A549 treated with dexamethasone at 1 μM for 4 hours (cell line): Measurements from ENCODE around the gene HLA-DQA1. TPM values are rescaled to one million over a fixed set of nuclear protein-coding genes. Genes with fewer than 3 reads are reported as not detected.

ENCODE experiments used
- total RNA-seq: library from RNA; stranded (reverse); fragments of 200-300 nt; extraction: Qiagen RNA extraction; gene quantifications from 5 replicates; pipeline ENCODE4 v1.2.3, GENCODE V29; 2022

HLA-DQA1 gene
- total RNA-seq = not detected in 5 replicates

DNA sequence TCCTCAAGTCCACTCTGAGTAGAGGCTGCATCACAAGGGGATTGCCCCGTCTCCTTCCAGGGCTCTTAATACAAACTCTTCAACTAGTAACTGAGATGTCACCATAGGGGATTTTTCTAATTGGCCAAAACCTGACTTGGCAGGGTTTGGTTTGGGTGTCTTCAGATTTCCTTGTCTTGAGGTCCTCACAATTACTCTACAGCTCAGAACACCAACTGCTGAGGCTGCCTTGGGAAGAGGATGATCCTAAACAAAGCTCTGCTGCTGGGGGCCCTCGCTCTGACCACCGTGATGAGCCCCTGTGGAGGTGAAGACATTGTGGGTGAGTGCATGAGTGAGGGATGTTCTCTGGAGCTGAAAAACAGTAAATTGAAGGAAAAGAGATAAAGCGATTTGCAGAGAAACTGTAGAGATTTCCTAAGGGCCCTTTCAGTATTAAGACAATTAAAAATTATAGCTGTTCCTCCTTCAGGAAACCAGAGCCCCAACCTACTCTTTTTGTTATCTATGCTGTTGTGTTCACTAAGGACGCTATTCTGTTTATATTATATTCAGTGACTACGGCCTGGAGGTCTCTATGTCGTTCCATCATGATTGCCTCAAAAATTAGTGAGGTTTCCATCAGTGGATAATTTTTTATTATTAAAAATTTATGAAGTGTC, at the start of gene HLA-DQA1:
HLA-DQA1 (plus strand) TSS at position 188 of the 662 bp plus-strand sequence; CDS start at position 241, 53 bp downstream.

GRCh38 chr6:32589596-32590449, 47.4 kb upstream of the HLA-DQA1 start, which contains the start of gene HLA-DRB1:
TSS of gene HLA-DRB1 (minus strand) at chr6:32589848. CDS start at chr6:32589742, 106 bp downstream.

GRCh38 chr6:32666420-32667300, 29.5 kb downstream of the HLA-DQA1 start, which contains the start of gene HLA-DQB1:
TSS of gene HLA-DQB1 (minus strand) at chr6:32666657. CDS start at chr6:32666607, 50 bp downstream.

Other genes starting within 250 kb of the HLA-DQA1 start
- not detected in 5 replicates for gene BTNL2, start 230.2 kb upstream of the HLA-DQA1 start, total RNA-seq
- not detected in 5 replicates for gene HLA-DRA, start 197.5 kb upstream of the HLA-DQA1 start, total RNA-seq
- gene HLA-DRB5, start 107.1 kb upstream of the HLA-DQA1 start, total RNA-seq = not detected in 5 replicates
- 0.09 TPM in 1 of 5 replicates, not detected in the others for gene HLA-DRB1, start 47.6 kb upstream of the HLA-DQA1 start, total RNA-seq
- gene HLA-DQB1, start 29.3 kb downstream of the HLA-DQA1 start, total RNA-seq = not detected in 5 replicates
- not detected in 5 replicates for gene HLA-DQA2, start 104.0 kb downstream of the HLA-DQA1 start, total RNA-seq
- not detected in 5 replicates for gene HLA-DQB2, start 126.1 kb downstream of the HLA-DQA1 start, total RNA-seq
- 0.08 to 0.21 TPM (median 0.09 TPM) in 3 of 5 replicates, not detected in the others for gene HLA-DOB, start 179.6 kb downstream of the HLA-DQA1 start, total RNA-seq
- gene TAP2, start 201.3 kb downstream of the HLA-DQA1 start, total RNA-seq = 16.4 to 22.6 TPM (median 18.9 TPM) in 5 replicates
- gene PSMB8, start 206.6 kb downstream of the HLA-DQA1 start, total RNA-seq = 16.6 to 22.5 TPM (median 18.3 TPM) in 5 replicates
- 33.3 to 38.0 TPM (median 35.1 TPM) in 5 replicates for gene TAP1, start 216.3 kb downstream of the HLA-DQA1 start, total RNA-seq
- gene PSMB9, start 216.8 kb downstream of the HLA-DQA1 start, total RNA-seq = 15.3 to 22.0 TPM (median 17.4 TPM) in 5 replicates